Activated T-helper 1 cell treated with anti-CD3 and anti-CD28 coated beads, Interleukin-2, amount 50 U/mL, for 16 hours (primary cell): ENCODE measurements around the gene NRARP.

Experiments
- DNase-seq, 2 donors: peaks; one replicate each; pipeline ENCODE4 v3.0.0-alpha.2; 2020; ENCODE audit warnings: low read depth in 1 of 2, low spot score in 1 of 2

Gene NRARP

GRCh38 chr9:137299203-137299565 lies 2.9 kb downstream of the NRARP start:
- DNase-seq, result no peak

GRCh38 chr9:137298401-137299202 lies 3.5 kb downstream of the NRARP start:
- DNase-seq, result no peak

- no peak for DNase-seq
These were observed 4.1 kb downstream of the NRARP start for GRCh38 chr9:137297966-137298365.

- DNase-seq, result no peak
These were observed 5.1 kb downstream of the NRARP start for GRCh38 chr9:137296670-137297664.

GRCh38 chr9:137295849-137296669 lies 6.0 kb downstream of the NRARP start:
- no peak for DNase-seq

- no peak for DNase-seq
These were observed 6.7 kb downstream of the NRARP start for GRCh38 chr9:137295238-137295811.

- DNase-seq, result no peak
These were observed 7.3 kb downstream of the NRARP start for GRCh38 chr9:137294681-137295237.

GRCh38 chr9:137294091-137294680 lies 7.9 kb downstream of the NRARP start:
- no peak for DNase-seq

- no peak for DNase-seq
These were observed 8.5 kb downstream of the NRARP start for GRCh38 chr9:137293482-137294090.

- DNase-seq, result no peak
These were observed 9.0 kb downstream of the NRARP start for GRCh38 chr9:137293094-137293481.

GRCh38 chr9:137286975-137287383 lies 15.1 kb downstream of the NRARP start:
- DNase-seq, result no peak

GRCh38 chr9:137281345-137282116 lies 20.5 kb downstream of the NRARP start:
- no peak for DNase-seq

- DNase-seq, result no peak
These were observed 21.4 kb downstream of the NRARP start for GRCh38 chr9:137280474-137281344.

GRCh38 chr9:137279741-137280473 lies 22.2 kb downstream of the NRARP start:
- no peak for DNase-seq

GRCh38 chr9:137278721-137279711 lies 23.1 kb downstream of the NRARP start:
- DNase-seq, result no peak

- no peak for DNase-seq
These were observed 23.9 kb downstream of the NRARP start for GRCh38 chr9:137278061-137278701.
